HK-2 (cell line): ENCODE results near the gene CBR3.

Experiments
- DNase-seq: peaks from one replicate; pipeline ENCODE4 v3.0.0-alpha.2; 2018; ENCODE audit not compliant: unreplicated experiment

The CBR3 gene

DNA sequence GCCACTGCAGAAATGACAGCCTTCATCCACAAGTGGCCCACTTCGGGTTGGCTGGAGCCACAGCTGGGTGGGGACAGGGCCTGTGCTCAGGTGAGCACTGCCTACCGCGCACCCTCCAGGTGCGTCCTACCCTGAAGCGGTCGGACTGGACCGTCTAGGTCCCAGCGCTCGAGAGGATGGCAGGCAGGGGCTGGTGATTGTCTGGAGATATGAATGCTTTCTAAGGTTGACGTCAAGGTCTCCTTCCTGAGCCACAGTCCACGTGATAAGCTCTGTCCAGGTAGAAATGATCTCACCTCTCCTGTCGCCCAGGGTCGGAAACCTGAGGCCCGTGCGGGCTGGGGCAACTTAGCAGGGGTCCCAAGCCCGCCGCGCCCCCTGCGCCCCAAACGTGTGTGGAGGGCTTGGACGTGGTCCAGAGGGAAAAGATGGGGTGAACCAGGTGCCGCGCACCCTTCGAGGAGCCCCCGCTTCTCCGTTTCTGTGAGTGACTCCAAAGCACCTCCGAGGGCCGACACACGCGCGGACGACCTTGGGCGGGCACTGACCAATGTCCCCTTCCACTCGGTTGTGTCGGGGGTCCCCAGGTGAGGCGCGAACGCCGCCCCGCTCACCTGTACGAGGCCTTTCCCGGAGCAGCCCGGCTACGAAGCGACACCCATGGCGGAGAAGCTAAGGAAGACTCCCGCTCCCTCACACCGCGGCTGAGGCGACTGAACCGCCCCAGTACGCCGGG lies 20.9 kb downstream of the CBR3 start:
- DNase-seq = no peak

DNA sequence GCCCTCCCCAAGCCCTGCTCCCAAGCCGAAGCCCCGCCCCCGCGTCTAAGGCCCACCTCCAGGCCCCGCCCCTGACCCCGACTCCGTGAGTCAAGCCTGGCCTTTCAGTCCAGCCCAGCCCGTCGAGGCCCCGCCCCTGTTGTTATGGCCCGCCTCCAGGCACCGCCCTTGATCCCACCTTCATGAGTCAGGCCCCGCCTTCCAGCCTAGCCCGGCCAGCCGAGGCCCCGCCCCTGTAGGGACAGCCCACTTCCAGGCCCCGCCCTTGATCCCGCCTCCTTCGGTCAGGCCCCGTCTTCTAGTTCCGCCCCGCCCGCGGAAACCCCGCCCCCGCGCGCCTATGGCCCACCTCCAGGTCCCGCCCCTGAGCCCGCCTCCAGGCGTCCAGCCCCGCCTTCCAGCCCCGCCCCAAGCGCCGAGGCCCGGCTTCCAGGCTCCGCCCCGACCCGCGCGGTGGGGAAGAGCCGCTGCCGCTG lies 21.5 kb downstream of the CBR3 start:
- DNase-seq = peak; percentile 98

DNA sequence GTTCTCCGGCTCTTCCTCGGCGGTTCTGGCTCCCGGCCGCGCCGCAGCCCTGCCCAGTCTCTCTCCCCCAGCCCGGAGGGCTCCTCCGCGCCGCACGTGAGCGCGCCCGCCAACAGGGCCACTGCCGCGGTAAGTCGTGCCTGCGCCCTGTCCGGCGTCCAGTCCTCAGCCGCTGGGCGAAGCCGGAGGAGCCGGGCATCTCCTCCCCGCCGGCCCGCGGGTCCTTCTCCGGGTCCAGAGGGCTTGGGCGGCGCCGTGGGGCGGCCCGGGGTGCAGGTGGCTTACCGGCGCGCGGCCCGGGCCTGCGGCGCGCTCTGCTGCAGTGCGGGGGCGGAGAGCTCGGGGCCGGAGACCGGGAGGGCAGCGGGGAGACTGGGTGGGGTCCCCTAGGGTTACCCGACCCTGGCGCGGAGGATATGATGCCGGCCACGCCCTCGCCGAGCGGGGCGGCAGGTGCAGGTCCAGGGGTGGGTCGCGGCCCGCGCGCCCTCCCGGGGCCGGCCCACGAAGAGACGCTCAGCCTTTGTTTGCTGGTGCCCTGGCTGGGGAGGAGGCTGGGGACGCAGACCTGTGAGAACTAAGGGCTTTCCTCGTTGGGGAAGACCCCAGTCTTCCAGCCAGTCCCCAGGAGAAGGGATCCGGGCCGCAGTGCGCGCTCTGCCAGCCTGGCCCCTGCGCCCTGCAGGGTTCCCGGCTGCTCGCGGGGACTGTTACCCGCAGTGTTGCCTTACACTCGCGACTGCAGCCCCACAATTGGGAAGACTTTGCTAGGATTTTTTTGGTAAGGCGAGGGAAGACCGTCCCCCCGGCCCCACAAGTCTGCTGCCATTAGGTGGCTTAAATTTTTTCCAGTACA lies 22.2 kb downstream of the CBR3 start, which contains the start of gene DOP1B:
Gene DOP1B (plus strand): TSS at position 10 of the 856 bp plus-strand sequence. CDS start 7,910 bp downstream, outside the sequence.
- no peak for DNase-seq

DNA sequence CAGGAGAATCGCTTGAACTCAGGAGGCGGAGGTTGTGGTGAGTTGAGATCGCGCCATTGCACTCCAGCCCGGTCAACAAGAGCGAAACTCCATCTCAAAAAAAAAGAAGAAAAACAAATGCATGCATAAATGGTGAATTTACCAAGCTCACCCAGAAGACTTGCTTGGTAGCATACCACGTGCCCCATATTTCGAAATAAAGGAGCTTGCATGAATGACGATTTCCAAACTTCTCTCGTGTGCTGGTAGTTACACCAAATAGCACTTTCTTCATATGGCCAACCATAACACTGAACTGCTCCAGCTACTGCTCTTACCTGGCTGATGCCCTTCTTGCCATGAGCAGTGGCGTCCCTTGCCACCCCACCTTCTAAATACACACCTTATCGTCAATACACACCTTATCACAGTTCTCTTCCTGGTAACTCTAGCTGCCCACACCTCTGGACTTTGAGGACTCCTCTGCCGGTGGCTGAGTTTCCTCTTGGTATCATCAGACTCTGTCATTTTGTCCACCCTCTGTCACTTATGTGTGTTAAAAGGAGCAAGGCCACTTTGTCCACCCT lies 24.6 kb downstream of the CBR3 start:
- no peak for DNase-seq

DNA sequence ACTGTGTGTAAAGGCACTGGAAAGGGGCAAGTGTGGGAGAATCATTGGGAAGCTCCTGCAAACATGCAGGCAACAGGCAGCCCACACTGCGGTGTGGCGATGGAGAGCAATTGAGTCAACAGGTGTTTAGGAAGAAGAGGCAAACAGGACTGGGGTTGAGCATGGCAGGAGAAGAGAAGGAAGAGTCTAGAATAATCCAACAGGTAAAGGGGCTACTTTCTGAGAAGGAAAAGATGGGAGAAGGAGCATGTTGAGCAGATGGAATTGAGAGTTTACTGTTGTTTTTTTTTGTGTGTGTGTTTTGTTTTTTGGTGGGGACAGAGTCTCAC lies 25.9 kb downstream of the CBR3 start:
- no peak for DNase-seq

DNA sequence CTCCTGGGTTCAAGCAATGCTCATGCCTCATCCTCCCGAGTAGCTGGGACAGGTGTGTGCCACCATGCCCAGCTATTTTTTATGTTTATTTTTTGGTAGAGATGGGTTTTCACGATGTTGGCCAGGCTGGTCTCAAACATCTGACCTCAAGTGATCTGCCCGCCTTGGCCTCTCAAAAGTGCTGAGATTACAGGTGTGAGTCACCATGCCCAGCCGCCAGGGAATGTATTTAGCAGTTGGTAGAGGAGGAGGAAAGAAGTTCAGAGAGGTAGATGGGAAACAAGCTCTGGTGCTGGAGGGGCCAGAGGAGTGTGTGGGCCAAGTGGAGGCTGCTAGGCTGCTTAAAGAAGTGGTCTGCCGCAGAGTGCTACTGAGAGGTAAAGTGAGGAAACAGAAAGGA lies 27.8 kb downstream of the CBR3 start:
- no peak for DNase-seq

DNA sequence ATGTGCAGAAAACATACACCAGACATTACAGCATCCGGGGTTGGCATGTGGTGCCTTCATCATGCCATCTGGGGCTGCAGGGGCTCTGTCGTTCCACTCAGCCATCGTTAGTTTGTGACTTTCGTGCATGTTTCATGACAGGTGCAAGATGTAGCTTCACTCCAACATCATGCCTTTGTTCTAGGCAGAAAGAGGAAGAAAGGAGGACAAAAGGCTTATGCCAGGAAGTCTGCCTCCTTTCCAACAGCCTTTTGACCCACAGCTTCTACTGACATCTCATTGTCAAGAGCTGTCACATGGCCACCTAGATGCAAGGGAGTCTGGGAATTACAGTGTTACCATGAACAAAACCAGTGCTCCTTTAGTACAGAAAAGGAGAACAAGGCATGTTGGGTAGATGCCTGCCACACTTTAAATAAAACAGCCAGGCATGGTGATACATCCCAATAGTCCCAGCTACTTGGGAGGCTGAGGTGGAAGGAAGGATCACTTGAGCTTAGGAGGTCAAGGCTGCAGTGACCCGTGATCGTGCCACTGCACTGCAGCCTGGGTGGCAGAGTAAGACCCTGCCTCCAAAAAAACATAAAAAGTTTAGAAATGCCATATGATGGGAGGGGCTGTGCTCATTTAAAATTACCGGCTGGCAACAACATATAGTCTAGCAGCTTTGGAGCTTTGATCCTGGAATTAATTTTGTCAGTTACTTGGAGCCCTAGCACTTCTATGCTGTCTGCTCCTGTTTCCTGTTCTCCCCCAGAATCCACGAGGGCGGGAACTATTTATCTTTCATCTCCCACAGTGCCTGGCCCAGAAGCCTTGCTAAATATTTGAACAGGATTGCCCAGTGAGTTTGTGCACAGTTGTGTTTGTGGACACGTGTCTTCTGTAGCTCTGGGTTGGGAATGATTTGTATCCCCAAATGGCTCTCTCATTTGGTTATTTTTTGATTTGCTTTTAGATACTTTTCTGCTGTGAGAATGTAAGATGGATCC lies 29.2 kb downstream of the CBR3 start:
- DNase-seq = no peak

DNA sequence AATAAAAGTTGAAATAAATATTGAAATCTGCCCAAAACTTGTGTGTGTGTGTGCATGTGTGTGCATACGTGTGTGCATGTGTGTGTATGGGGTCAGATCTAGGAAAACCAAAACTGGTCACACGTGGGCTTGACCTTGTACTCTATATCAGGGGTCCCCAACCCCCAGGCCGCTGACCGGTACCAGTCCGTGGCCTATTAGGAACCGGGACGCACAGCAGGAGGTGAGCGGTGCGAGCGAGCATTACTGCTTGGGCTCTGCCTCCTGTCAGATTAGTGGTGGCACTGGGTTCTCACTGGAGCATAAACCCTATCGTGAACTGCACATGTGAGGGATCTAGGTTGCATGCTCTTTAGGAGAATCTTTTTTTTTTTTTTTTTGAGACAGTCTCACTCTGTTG lies 30.5 kb downstream of the CBR3 start:
- DNase-seq = no peak

DNA sequence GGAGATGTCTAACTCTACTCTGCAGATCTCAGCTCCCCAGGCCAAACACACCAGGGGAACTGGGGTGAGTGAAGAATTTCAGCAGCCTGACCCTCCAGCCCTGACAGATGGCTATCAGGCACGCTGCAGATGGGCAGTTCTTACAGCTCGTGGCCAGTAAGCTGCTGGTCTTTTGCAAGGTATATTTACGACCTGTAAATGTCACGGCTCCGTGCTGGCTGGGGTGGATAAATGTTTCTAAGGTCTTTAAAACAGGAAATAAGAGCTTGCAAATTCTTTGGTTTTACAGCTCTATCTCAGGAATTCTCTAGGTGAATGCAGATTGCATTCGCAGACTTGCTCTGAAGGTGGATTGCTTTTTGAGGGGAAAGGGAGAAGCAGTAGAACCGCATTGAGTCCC lies 31.8 kb downstream of the CBR3 start:
- no peak for DNase-seq

DNA sequence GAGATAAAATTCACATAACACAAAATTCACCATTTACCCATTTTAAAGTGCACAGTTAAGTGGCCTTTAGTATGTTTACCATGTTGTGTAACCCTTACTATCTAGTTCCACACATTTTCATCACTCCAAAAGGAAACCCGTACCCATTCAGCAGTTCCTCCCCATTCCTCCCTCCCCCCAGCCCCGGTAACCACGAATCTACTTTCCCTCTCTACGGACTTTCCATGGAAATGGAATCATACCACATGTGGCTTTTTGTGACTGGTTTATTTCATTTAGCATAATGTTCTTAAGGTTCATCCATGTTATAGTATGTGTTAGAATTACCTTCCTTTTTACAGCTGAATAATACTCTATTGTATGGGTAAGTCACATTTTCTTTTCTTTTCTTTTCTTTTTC lies 32.7 kb downstream of the CBR3 start:
- no peak for DNase-seq

DNA sequence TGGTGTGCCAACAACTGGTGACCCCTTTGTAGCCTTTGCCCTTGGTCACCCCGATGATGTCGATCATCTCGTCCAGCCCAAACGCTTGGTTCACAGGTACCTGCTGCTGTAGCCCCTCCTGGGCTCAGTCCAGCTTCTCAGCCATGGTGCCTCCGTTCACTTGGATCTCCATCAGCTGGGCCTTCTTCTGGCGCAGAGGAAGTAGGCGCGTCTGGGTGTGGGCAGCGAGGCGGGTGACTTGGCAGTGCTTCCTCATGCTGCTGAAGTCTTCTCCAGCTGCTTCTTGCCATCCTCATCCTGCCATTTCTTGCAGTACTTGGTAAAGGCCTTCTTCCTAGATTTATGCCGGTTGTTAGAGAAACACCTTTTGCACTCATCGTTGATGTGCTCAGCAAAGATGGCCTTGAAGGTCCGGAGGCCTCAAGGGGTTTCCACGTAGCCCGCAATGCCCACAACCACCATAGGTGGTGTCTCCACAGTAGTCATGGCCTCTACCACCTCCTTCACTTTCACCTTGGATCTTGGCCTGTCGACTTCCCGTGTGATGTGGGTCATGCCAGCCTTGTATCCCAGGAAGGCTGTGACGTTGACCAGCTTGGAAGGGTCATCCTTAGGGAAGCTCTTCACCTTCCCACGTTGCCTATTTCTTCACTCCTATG lies 34.7 kb downstream of the CBR3 start:
- no peak for DNase-seq

DNA sequence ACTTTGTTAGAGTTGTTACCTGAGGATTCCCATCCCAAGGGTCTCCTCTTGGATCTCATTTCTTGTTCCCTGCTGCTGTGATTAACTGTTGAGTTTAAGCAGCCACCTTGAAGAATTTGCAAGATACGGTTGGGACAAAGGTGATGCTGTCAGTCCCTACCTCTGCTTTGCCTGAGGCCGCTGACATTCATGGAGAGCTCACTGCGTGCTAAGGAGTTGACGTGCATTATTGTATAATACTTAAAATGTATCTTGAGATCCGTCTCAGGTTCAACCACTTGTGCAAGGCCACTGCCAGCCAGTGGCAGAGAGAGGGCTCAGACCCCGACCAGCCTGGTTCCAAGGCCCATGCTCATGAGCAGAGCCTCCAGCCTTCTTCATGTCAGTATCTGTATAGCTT lies 35.9 kb downstream of the CBR3 start:
- no peak for DNase-seq

DNA sequence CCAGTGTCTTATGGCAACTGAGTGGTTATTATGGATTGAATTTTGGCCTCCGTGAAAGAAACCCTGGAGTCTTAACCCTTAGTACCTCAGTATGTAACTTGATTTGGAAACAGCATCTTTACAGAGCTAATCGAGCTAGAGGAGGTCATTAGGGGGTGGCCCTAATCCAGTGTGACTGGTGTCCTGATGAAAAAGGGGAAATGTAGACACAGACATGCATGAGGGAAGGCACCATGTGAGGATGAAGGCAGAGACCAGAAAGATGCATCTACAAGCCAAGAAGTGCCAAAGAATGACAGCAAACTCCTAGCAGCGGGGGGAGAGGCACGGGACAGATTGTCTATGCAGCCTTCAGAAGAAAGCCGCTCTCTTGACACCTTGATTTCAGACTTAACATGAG lies 36.5 kb downstream of the CBR3 start:
- no peak for DNase-seq

DNA sequence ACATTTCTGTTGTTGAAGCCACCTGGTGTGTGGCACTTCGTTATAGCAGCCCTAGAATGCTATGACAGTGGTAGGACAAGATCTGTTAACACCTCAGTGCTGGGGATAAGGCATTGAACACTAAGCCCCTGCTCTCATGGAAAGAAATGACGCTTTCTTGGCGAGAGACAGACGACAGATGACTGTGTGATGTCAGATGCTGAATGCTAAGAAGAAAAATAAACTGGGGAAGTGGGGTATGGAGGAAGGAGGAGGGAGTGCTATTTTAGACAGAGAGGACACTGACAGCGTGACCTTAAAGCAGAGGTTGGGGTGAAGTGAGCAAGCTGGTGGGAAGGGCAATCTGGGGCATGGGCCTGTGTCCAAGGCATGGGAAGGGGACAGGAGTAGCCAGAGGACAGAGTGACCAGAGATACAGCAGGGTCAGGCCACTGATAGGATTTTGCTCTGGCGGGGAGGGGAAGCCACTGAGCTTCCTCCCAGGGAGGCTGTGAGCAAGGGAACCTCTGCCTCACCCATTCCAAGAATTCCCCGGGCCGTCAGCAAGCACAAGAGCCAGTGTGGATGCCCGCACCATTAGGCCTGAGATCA lies 37.0 kb downstream of the CBR3 start:
- DNase-seq = no peak

DNA sequence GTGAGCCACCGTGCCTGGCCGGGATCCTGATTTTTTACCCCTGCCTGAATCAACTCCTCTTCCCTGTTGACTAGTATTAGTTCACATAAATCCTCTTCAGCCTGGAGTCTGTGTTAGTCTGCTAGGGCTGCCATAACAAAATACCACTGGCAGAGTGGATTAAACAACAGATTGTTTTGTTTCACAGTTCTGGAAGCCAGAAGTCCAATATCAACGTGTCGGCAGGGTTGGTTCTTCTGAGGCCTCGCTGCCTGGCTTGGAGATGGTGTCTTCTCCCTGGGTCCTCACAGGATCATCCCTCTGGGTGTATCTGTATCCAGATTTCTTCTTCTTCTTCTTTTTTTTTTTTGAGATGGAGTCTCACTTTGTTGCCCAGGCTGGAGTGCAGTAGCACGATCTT lies 39.9 kb downstream of the CBR3 start:
- DNase-seq = no peak

DNA sequence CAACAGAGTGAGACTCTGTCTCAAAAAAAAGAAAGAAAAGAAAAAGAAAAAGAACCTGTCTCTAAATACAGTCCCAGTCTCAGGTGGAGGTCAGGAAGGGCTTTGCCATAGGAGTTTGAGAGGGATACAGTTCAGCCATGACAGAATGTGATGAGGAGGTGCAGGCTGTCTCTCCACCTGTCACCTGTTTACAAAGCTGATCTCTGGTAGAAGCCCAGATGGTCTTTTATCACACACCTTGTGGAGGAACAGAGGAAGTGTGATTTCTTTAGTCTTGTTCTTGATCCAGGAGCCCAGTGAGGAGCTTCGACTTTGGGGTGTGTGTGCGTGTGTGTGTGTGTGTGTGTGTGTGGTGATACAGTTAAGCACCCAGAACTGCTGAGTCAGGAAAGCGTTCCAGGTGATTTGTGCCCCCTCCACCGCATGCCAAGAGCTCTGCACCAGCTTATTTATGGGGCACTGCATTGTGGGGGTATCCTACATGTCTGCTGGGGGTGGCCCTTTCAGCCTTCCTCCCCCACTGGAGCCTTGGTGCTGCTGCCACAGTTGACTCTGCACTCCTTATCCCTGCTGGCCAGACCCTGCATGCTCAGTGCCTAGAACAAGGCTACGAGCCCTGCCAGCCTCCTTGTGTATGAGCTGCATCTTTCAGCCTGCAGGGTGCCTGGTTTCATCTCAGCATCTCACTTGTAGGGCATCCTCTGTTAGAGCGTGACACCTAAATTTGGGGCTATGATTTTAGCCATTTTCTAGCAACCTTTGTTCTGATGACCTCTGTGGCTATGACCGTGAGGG lies 41.1 kb downstream of the CBR3 start:
- no peak for DNase-seq

DNA sequence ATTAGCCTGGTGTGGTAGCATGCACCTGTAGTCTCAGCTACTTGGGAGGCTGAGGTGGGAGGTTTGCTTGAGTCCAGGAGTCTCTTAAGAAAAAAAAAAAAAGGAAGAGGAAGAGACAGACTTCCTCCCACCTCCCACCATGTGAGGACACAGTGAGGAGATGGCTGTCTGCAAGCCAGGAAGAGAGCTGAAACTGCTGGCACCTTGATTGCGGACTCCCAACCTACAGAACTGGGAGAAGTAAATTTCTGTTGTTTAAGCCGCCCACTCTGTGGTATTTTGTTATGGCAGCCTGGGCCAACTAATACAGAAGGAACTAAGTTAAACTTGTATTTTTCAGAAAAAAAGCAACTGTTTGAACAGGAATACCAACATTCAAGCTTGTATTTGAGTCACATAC lies 43.5 kb downstream of the CBR3 start:
- no peak for DNase-seq

DNA sequence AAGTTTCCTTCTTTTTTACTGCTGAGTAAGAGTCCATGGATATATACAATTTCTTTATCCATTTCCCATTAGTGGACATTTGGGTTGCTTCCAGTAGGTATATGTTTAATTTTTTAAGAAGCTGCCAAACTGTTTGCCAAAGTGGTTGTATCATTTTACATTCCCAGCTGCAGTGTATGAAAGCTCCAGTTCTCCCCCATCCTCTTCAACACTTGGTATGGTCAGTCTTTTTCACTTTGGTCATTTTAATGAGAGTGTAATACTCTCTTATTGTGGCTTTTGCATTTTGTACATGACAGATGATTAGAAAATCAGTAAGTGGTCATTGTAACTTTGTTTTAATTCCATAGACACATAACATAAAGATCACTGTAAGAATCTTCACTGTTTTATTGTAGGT lies 44.3 kb downstream of the CBR3 start:
- no peak for DNase-seq

DNA sequence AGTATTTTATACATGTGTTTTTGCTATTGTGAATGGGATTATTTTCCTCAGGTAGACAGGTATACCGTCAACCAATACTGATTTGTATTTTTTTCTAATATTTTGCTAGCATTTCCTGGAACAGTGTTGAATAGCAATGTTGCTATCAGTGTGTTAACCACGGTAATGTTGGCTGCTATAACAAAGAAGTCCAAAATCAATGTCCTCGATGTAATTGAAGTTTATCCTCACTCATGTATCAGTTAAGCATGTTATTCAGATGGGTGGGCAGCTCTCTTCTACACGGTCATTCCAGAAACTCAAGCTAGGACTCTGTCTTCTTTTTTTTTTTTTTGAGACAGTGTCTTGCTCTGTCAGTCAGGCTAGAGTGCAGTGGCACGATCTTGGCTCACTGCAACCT lies 46.1 kb downstream of the CBR3 start:
- DNase-seq = no peak
